ENCODE results near the gene GALNT10. TPM values are rescaled to one million over a fixed set of nuclear protein-coding genes. Genes with fewer than 3 reads are reported as not detected.

The GALNT10 gene
- total RNA-seq, 1 experiment from 2014 or later: 27.8 TPM

GRCh38 chr5:154346427-154346826 is 155.9 kb downstream of the GALNT10 start:
- POLR2A ChIA-PET: no interaction called here
- ATAC-seq (no peak), DNase-seq (ENCODE audit: low read depth, low spot score) (no peak)
- Histone ChIP-seq H3K4me3 (replicated peaks in 1 of 2; ENCODE audit: low read depth in 1 of 2, low read length in 2 of 2) (no peak overlapping the region), H3K79me2 (ENCODE audit: insufficient read depth, low read length) (no peaks in the 10 kb centered on the region), H3K9me2 (ENCODE audit: insufficient read depth) (no peaks in the 10 kb centered on the region), H4K20me1 (ENCODE audit: insufficient read depth) (no peaks in the 10 kb centered on the region), H3K9me3 (ENCODE audit: control insufficient read depth in 1 of 2, insufficient read depth in 1 of 2, low read depth in 1 of 2, low read length in 2 of 2) (no peaks in the 10 kb centered on the region), H3K9ac (ENCODE audit: low read length) (no peak overlapping the region), H3K36me3 (ENCODE audit: control insufficient read depth in 1 of 2, insufficient read depth in 2 of 2, low read length in 2 of 2) (no peaks in the 10 kb centered on the region), H2AFZ (ENCODE audit: low read depth, low read length, poor library complexity, severe bottlenecking) (no peak overlapping the region), H3K27me3 (ENCODE audit: insufficient read depth, low read length) (no peaks in the 10 kb centered on the region), H3K4me2 (ENCODE audit: low read length) (no peak overlapping the region), H3K27ac (ENCODE audit: low read depth, low read length) (no peak overlapping the region), H3K4me1 (ENCODE audit: control insufficient read depth in 1 of 2, insufficient read depth in 2 of 2, low read length in 2 of 2) (peaks cover 0 to 2% of the 10 kb centered on the region in 2 experiments; a peak in 1 of 4 replicates)
- intact Hi-C loops (cut with micrococcal nuclease): no loop called here
- RAD21 ChIA-PET (ENCODE audit: low non-redundant PET in 1 of 2, low total read pairs in 2 of 2, uncharacterized antibody in 2 of 2, unreplicated experiment in 2 of 2): no interaction called here
- no TSS peak for BruUV-seq (replicated peaks)
- TF ChIP-seq EZH2 (IDR thresholded peaks at IDR 0.05): no peak
- TF ChIP-seq ZFX (IDR thresholded peaks at IDR 0.05): no peak
- TF ChIP-seq ATF3 (IDR thresholded peaks at IDR 0.05): no peak
- TF ChIP-seq FOSL1 (IDR thresholded peaks at IDR 0.05; ENCODE audit: low read depth): no peak
- TF ChIP-seq SRF (IDR thresholded peaks at IDR 0.05; ENCODE audit: low read depth): no peak
- CTCF ChIA-PET: no interaction called here

- Histone ChIP-seq H3K27ac (ENCODE audit: low read depth, low read length) (no peak overlapping the region), H3K4me3 (replicated peaks in 1 of 2; ENCODE audit: low read depth in 1 of 2, low read length in 2 of 2) (no peak overlapping the region), H3K9me2 (ENCODE audit: insufficient read depth) (no peaks in the 10 kb centered on the region), H3K36me3 (ENCODE audit: control insufficient read depth in 1 of 2, insufficient read depth in 2 of 2, low read length in 2 of 2) (no peaks in the 10 kb centered on the region), H3K9me3 (ENCODE audit: control insufficient read depth in 1 of 2, insufficient read depth in 1 of 2, low read depth in 1 of 2, low read length in 2 of 2) (no peaks in the 10 kb centered on the region), H3K4me1 (ENCODE audit: control insufficient read depth in 1 of 2, insufficient read depth in 2 of 2, low read length in 2 of 2) (peaks cover 0 to 4% of the 10 kb centered on the region in 2 experiments; a peak in 1 of 4 replicates), H4K20me1 (ENCODE audit: insufficient read depth) (no peaks in the 10 kb centered on the region), H3K9ac (ENCODE audit: low read length) (no peak overlapping the region), H3K79me2 (ENCODE audit: insufficient read depth, low read length) (no peaks in the 10 kb centered on the region), H3K4me2 (ENCODE audit: low read length) (no peak overlapping the region), H2AFZ (ENCODE audit: low read depth, low read length, poor library complexity, severe bottlenecking) (no peak overlapping the region), H3K27me3 (ENCODE audit: insufficient read depth, low read length) (no peaks in the 10 kb centered on the region)
- intact Hi-C loops (cut with micrococcal nuclease): no loop called here
- ATAC-seq (no peak), DNase-seq (ENCODE audit: low read depth, low spot score) (no peak)
- BruUV-seq (replicated peaks): no TSS peak
- ChIA-PET CTCF (no interaction called here), POLR2A (no interaction called here), RAD21 (ENCODE audit: low non-redundant PET in 1 of 2, low total read pairs in 2 of 2, uncharacterized antibody in 2 of 2, unreplicated experiment in 2 of 2) (no interaction called here)
- no peak for TF ChIP-seq FOSL1 (IDR thresholded peaks at IDR 0.05; ENCODE audit: low read depth)
- no peak for TF ChIP-seq MAX (IDR thresholded peaks at IDR 0.05)
- no peak for TF ChIP-seq CBX3 (IDR thresholded peaks at IDR 0.05; ENCODE audit: low read depth)
- TF ChIP-seq ELF1 (IDR thresholded peaks at IDR 0.05; ENCODE audit: borderline replicate concordance, low read depth): no peak
- no peak for TF ChIP-seq SRF (IDR thresholded peaks at IDR 0.05; ENCODE audit: low read depth)
- no peak for TF ChIP-seq CEBPB (IDR thresholded peaks at IDR 0.05; ENCODE audit: low read depth)
- no peak for TF ChIP-seq JUND (IDR thresholded peaks at IDR 0.05)
- no peak for TF ChIP-seq RAD21 (IDR thresholded peaks at IDR 0.05; ENCODE audit: low read depth)
- TF ChIP-seq REST (IDR thresholded peaks at IDR 0.05; ENCODE audit: low read depth): no peak
- no peak for TF ChIP-seq ATF3 (IDR thresholded peaks at IDR 0.05)
Observed at GRCh38 chr5:154349626-154350264, 159.2 kb downstream of the GALNT10 start.

Measured in HCT116 (cell line).